H1 (cell line): ENCODE measurements around the gene NPHP4. TPM values are rescaled to one million over a fixed set of nuclear protein-coding genes. Genes with fewer than 3 reads are reported as not detected.

ENCODE experiments used
- NANOG ChIP-seq: IDR thresholded peaks from 2 replicates; pipeline ENCODE4 v1.6.1; 2011; ENCODE audit warnings: low read length, low read depth, mild to moderate bottlenecking, inconsistent platforms; ENCODE audit not compliant: insufficient read depth, poor library complexity, severe bottlenecking
- polyA plus RNA-seq, 7 experiments: library from polyadenylated mRNA; depleted of rRNA in 3 of 7; stranded (reverse) in 5 of 7; unstranded in 2 of 7; fragments of >200 nt in 5 of 7; fragments of 200-250 nt in 2 of 7; gene quantifications; 1 replicate in 5 of 7; 2 replicates in 1 of 7; 4 replicates in 1 of 7; pipeline versions ENCODE4 v1.2.1 to v1.2.3, GENCODE V29; 2011 to 2013; ENCODE audit warnings: missing spikeins in 2 of 7, mixed read lengths in 2 of 7
- total RNA-seq: library from RNA; stranded (reverse); fragmentation: NEBNext Ultra II Directional; extraction: Animal tissue kit (Norgen Biotek cat#: 25700); gene quantifications from 2 replicates; pipeline ENCODE4 v1.2.1, GENCODE V29; 2021

Gene NPHP4
- total and polyA plus RNA-seq, 2 of the 8 experiments (the other 6 are each of a cell fraction or from before 2014, with no cell fraction given): 5.8 to 14.0 TPM

DNA sequence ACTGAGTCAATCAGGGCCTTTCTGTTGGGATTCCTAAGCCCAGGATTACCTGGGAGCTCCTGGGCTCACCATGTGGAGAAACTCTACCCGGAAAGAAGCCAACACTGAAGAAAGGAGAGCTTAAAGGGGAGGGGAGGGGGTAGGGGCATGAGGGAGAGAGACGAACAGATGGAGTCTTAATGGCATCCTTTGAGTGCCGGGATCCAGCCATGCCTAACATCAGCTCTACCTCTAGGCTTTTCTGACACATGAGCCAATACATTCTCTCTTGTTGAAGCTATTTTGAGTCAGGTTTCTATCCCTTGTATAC is 75.0 kb downstream of the NPHP4 start (continued):
- TF ChIP-seq NANOG: no peak
- TF ChIP-seq, all 59 proteins: peak for 0
